PC-3 (cell line): ENCODE results near the gene ATE1. TPM values are rescaled to one million over a fixed set of nuclear protein-coding genes. Genes with fewer than 3 reads are reported as not detected.

ENCODE experiments used
- ATAC-seq: fragments of 200-7000 bp; cut with Tn5 transposase; 2 replicates; pipeline ENCODE4 v1.9.1; 2020; ENCODE audit warnings: mild to moderate bottlenecking, moderate library complexity
- BruUV-seq: library from RNA; stranded (reverse); fragments of 400-500 nt; replicated peaks from 2 replicates; lab custom pipeline; 2021; lab: Mats Ljungman, UMichigan
- CTCF ChIA-PET: fragments of 300-600 bp; sonication (Branson Sonifier 250); formaldehyde crosslinking; loops from one replicate; lab custom pipeline; 2022; ENCODE audit warnings: antibody characterized with exemption; lab: Charles Lee
- POLR2A ChIA-PET: fragments of 300-600 bp; sonication (Branson Sonifier 250); formaldehyde crosslinking; loops from one replicate; lab custom pipeline; 2022; ENCODE audit warnings: antibody characterized with exemption; ENCODE audit not compliant: unreplicated experiment; lab: Charles Lee
- DNase-seq: peaks from one replicate; pipeline ENCODE4 v3.0.0-alpha.2; 2015
- H2AFZ ChIP-seq: fragments of 300-600 bp; sonication (generic); 2 replicates; pipeline ENCODE4 v1.6.0; 2016; ENCODE audit warnings: antibody characterized with exemption, low read length
- H3F3A ChIP-seq: fragments of 300-600 bp; sonication (generic); one replicate; pipeline ENCODE4 v1.6.0; 2017; ENCODE audit warnings: antibody characterized with exemption, low read length, control low read depth, mild to moderate bottlenecking; ENCODE audit not compliant: unreplicated experiment
- H3K27ac ChIP-seq: fragments of 300-600 bp; sonication (generic); 2 replicates; pipeline ENCODE4 v1.5.1; 2016; ENCODE audit warnings: mild to moderate bottlenecking, low read length
- H3K27me3 ChIP-seq: fragments of 300-600 bp; sonication (generic); 2 replicates; pipeline ENCODE4 v1.6.1; 2016; ENCODE audit warnings: low read length, mixed read lengths
- H3K36me3 ChIP-seq: fragments of 300-600 bp; sonication (generic); 2 replicates; pipeline ENCODE4 v1.6.1; 2016; ENCODE audit warnings: low read depth, mixed run types, low read length, mixed read lengths
- H3K4me1 ChIP-seq: fragments of 300-600 bp; sonication (generic); 2 replicates; pipeline ENCODE4 v1.5.1; 2016; ENCODE audit warnings: low read length; ENCODE audit not compliant: insufficient read depth
- H3K4me2 ChIP-seq: fragments of 300-600 bp; sonication (generic); 2 replicates; pipeline ENCODE4 v1.6.0; 2016; ENCODE audit warnings: low read length
- H3K4me3 ChIP-seq: fragments of 300-600 bp; sonication (generic); 2 replicates; pipeline ENCODE4 v1.5.1; 2016; ENCODE audit warnings: mild to moderate bottlenecking, low read length, mixed read lengths
- H3K79me2 ChIP-seq: fragments of 300-600 bp; sonication (generic); 2 replicates; pipeline ENCODE4 v1.6.1; 2017; ENCODE audit warnings: low read length, mixed read lengths
- H3K9ac ChIP-seq: fragments of 300-600 bp; sonication (generic); 2 replicates; pipeline ENCODE4 v1.6.0; 2016; ENCODE audit warnings: mild to moderate bottlenecking, low read length
- H3K9me2 ChIP-seq: fragments of 300-600 bp; sonication (generic); replicated peaks from 2 replicates; pipeline ENCODE4 v1.6.1; 2016; ENCODE audit warnings: mixed run types, low read length, mixed read lengths
- H3K9me3 ChIP-seq: fragments of 300-600 bp; sonication (generic); 2 replicates; pipeline ENCODE4 v1.6.1; 2016; ENCODE audit warnings: low read length, mixed read lengths
- H4K20me1 ChIP-seq: fragments of 300-600 bp; sonication (generic); 2 replicates; pipeline ENCODE4 v1.6.1; 2016; ENCODE audit warnings: low read length, mixed read lengths
- CTCF ChIP-seq: fragments of 300-600 bp; sonication (generic); conservative IDR thresholded peaks from 2 replicates; pipeline ENCODE4 v1.5.1; 2017; ENCODE audit warnings: antibody characterized with exemption, low read depth, mild to moderate bottlenecking, low read length
- EZH2 ChIP-seq: fragments of 300-600 bp; sonication (generic); IDR thresholded peaks from one replicate; pipeline ENCODE4 v1.6.1; 2017; ENCODE audit warnings: antibody characterized with exemption, mild to moderate bottlenecking, low read length; ENCODE audit not compliant: unreplicated experiment
- EZH2phosphoT487 ChIP-seq: fragments of 300-600 bp; sonication (generic); IDR thresholded peaks from 2 replicates; pipeline ENCODE4 v1.6.1; 2018; ENCODE audit warnings: mild to moderate bottlenecking, antibody characterized with exemption, low read length, borderline replicate concordance
- intact Hi-C: fragments of 100-400 bp; cut with micrococcal nuclease; formaldehyde crosslinking; loops from 2 replicates; pipeline ENCODE4 v1.9.0; 2023
- total RNA-seq: library from RNA; depleted of rRNA; stranded (reverse); fragments of >200 nt; gene quantifications from 2 replicates; pipeline ENCODE4 v1.2.3, GENCODE V29; 2014

Gene ATE1
- total RNA-seq, 1 experiment from 2014 or later: 12.8 TPM

DNA sequence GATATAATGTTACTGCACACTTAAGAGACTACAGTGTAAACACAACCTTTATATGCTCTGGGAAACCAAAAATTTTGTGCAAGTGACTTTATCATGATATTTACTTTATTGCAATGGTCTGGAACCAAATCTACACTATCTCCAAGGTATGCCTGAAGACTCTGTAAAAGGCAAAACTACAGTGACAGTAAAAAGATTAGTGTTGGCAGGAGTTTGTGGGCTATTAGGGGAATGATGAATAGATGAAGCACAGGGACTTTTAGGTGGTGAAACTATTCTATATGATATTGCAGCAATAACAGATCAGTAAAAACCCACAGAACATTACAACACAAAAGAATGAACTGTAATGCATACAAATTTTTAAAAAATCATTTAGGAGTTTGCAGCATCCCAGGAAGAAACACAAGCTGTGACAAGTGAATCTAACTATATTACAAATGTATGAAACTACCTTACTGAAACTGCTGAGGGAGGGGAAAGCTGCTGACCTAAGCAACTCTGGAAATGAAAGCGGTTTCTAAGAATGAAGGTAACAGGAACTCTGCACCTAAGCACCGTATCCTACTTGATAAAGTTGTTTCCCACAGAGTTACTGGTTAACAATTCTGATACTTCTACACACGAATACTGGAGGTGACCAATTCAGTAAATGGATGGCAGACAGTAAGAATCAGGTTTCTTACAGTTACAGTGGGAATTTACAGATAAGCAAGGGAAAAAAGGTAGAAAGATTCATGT is 82.6 kb downstream of the ATE1 start:
- no peaks in the 10 kb centered on the region for H4K20me1 ChIP-seq
- no peaks in the 10 kb centered on the region for H3K79me2 ChIP-seq
- CTCF ChIA-PET: no interaction called here

DNA sequence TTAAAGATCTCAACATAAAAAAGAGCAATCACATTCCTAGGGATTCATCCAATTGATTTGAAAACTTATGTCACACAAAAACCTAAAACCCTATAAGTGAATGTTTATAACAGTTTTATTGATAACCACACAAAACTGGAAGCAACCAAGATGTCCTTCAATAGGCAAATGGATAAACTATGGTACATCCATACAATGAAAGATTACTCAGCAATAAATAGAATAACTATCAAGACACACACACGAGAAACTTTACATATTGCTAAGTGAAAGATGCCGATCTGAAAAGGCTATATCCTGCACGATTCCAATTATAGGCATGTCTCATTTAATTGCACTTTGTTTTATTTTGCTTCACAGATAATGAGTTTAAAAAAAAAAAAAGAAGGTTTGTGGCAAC is 83.3 kb downstream of the ATE1 start:
- CTCF ChIA-PET: no interaction called here
- Histone ChIP-seq H3F3A (no peaks in the 10 kb centered on the region), H4K20me1 (no peaks in the 10 kb centered on the region), H3K4me2 (no peak overlapping the region), H3K9me3 (no peaks in the 10 kb centered on the region), H2AFZ (no peak overlapping the region), H3K4me1 (no peaks in the 10 kb centered on the region), H3K36me3 (no peaks in the 10 kb centered on the region), H3K27ac (no peak overlapping the region), H3K4me3 (no peak overlapping the region), H3K9me2 (no peaks in the 10 kb centered on the region), H3K9ac (no peak overlapping the region), H3K79me2 (no peaks in the 10 kb centered on the region), H3K27me3 (no peaks in the 10 kb centered on the region)
- TF ChIP-seq EZH2phosphoT487 (no peak), CTCF (no peak), EZH2 (no peak)
- POLR2A ChIA-PET: no interaction called here
- no TSS peak for BruUV-seq
- ATAC-seq (no peak), DNase-seq (no peak)
- intact Hi-C loops: no loop called here

More for the DNA sequence above, 82.6 kb downstream of the ATE1 start:
- no peaks in the 10 kb centered on the region for H3F3A ChIP-seq
- H2AFZ ChIP-seq: no peak overlapping the region
- H3K4me1 ChIP-seq: no peaks in the 10 kb centered on the region
- no peak overlapping the region for H3K4me3 ChIP-seq
- no TSS peak for BruUV-seq
- H3K36me3 ChIP-seq: no peaks in the 10 kb centered on the region
- ATAC-seq (no peak), DNase-seq (no peak)
- no peak overlapping the region for H3K27ac ChIP-seq
- H3K27me3 ChIP-seq: no peaks in the 10 kb centered on the region
- H3K9me2 ChIP-seq: no peaks in the 10 kb centered on the region
- no peak overlapping the region for H3K4me2 ChIP-seq
- H3K9ac ChIP-seq: no peak overlapping the region
- POLR2A ChIA-PET: no interaction called here
- H3K9me3 ChIP-seq: no peaks in the 10 kb centered on the region
- TF ChIP-seq EZH2: no peak
- TF ChIP-seq EZH2phosphoT487: no peak
- TF ChIP-seq CTCF: no peak
- intact Hi-C loops: no loop called here

GRCh38 chr10:121843379-121843778 is 84.5 kb downstream of the ATE1 start:
- no peaks in the 10 kb centered on the region for H3F3A ChIP-seq
- H3K79me2 ChIP-seq: no peaks in the 10 kb centered on the region
- H3K4me1 ChIP-seq: no peaks in the 10 kb centered on the region
- no peak overlapping the region for H3K27ac ChIP-seq
- POLR2A ChIA-PET: no interaction called here
- H3K9ac ChIP-seq: no peak overlapping the region
- DNase-seq: no peak
- BruUV-seq: no TSS peak
- no peak for ATAC-seq
- H3K9me2 ChIP-seq: no peaks in the 10 kb centered on the region
- no peak overlapping the region for H3K4me3 ChIP-seq
- intact Hi-C loops: no loop called here
- no peaks in the 10 kb centered on the region for H3K36me3 ChIP-seq
- H3K4me2 ChIP-seq: no peak overlapping the region
- CTCF ChIA-PET: no interaction called here
- no peak overlapping the region for H2AFZ ChIP-seq
- no peaks in the 10 kb centered on the region for H3K27me3 ChIP-seq
- H3K9me3 ChIP-seq: no peaks in the 10 kb centered on the region
- no peaks in the 10 kb centered on the region for H4K20me1 ChIP-seq
- TF ChIP-seq CTCF (no peak), EZH2 (no peak), EZH2phosphoT487 (no peak)
